NB4 (cell line): ENCODE results near the gene TNFRSF11A.

Source experiments
- DNase-seq: peaks from one replicate; pipeline ENCODE4 v3.0.0; 2010; ENCODE audit warnings: low read depth
- H3K4me3 ChIP-seq: one replicate; pipeline ENCODE4 v1.5.1; 2011; ENCODE audit warnings: mild to moderate bottlenecking, low read depth, low read length, moderate library complexity
- MAX ChIP-seq: IDR thresholded peaks from 2 replicates; pipeline ENCODE4 v1.6.1; 2011; ENCODE audit warnings: low read depth, low read length
- MYC ChIP-seq: IDR thresholded peaks from 2 replicates; pipeline ENCODE4 v1.6.1; 2011; ENCODE audit warnings: low read depth, low read length
- POLR2A ChIP-seq: IDR thresholded peaks from 2 replicates; pipeline ENCODE4 v1.6.1; 2011; ENCODE audit warnings: mild to moderate bottlenecking; ENCODE audit not compliant: insufficient read length; ENCODE audit errors: extremely low read depth
- TF ChIP-seq, protein P1 (sequence below): IDR thresholded peaks from one replicate; pipeline ENCODE4 v1.5.1; 2012; ENCODE audit warnings: low read depth, low read length

The TNFRSF11A gene

GRCh38 chr18:62330650-62331049 is 5.5 kb downstream of the TNFRSF11A start:
- no peak overlapping the region for H3K4me3 ChIP-seq
- TF ChIP-seq MYC, result no peak
- TF ChIP-seq MAX, result no peak
- no peak for TF ChIP-seq POLR2A
- TF ChIP-seq, protein P1, sequence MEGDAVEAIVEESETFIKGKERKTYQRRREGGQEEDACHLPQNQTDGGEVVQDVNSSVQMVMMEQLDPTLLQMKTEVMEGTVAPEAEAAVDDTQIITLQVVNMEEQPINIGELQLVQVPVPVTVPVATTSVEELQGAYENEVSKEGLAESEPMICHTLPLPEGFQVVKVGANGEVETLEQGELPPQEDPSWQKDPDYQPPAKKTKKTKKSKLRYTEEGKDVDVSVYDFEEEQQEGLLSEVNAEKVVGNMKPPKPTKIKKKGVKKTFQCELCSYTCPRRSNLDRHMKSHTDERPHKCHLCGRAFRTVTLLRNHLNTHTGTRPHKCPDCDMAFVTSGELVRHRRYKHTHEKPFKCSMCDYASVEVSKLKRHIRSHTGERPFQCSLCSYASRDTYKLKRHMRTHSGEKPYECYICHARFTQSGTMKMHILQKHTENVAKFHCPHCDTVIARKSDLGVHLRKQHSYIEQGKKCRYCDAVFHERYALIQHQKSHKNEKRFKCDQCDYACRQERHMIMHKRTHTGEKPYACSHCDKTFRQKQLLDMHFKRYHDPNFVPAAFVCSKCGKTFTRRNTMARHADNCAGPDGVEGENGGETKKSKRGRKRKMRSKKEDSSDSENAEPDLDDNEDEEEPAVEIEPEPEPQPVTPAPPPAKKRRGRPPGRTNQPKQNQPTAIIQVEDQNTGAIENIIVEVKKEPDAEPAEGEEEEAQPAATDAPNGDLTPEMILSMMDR, result no peak

DNA sequence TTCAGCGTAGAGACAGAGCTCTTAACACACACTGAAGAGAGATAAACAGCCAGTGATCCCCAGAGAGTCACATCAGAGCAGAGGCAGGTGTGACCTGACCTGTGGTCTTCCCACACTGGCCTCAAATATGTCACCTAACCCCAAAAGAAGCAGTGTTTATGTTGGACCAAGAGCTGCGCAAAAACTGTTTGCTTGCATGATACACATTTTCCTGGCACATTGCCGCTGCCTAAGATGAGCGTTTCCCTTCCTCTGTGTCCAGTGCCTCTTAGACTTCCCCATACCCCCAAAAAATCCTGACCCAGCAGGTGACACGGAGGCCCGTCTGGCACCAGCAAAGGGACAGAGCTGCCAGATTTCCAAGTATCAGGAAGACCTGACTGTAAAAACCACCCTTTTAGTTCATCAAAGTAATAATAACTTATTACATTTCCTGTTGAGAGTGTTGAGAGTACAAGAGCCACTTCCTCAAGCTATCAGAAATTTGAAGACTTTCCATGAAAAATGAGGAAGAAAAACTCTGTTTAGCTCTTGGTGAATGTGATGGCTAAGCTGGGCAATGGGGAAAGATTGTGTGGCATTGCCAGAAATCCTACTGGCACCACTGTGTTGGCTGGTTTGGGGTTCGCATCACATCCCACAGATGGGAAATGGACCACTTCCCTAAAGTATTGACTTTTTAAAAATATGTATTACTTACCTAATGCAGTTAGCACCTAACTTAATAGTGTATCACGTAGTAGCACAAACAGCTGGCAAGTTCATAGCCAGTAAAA is 6.7 kb downstream of the TNFRSF11A start:
- no peak for TF ChIP-seq POLR2A
- TF ChIP-seq, protein P1, result no peak
- TF ChIP-seq MAX, result no peak
- TF ChIP-seq MYC, result no peak
- no peak for DNase-seq
- H3K4me3 ChIP-seq, result no peak overlapping the region

More at GRCh38 chr18:62330650-62331049, 5.5 kb downstream of the TNFRSF11A start:
- DNase-seq, result no peak

- no peak for TF ChIP-seq MYC
- TF ChIP-seq, protein P1, result no peak
- TF ChIP-seq POLR2A, result no peak
- no peak for TF ChIP-seq MAX
- DNase-seq, result peak; percentile 32
- no peak overlapping the region for H3K4me3 ChIP-seq
Measured at GRCh38 chr18:62332431-62332830, 7.3 kb downstream of the TNFRSF11A start.

GRCh38 chr18:62332964-62333695 is 8.0 kb downstream of the TNFRSF11A start:
- no peak for DNase-seq
- TF ChIP-seq POLR2A (no peak), MAX (no peak), MYC (no peak)
- TF ChIP-seq, protein P1, result no peak
- H3K4me3 ChIP-seq, result no peak overlapping the region

GRCh38 chr18:62334120-62334519 is 9.0 kb downstream of the TNFRSF11A start:
- no peak overlapping the region for H3K4me3 ChIP-seq
- TF ChIP-seq, protein P1, result no peak
- TF ChIP-seq MAX, result no peak
- no peak for DNase-seq
